HG03558 (cell line): Measurements from ENCODE around the gene NME3.

Experiments
- ATAC-seq: cut with Tn5 transposase; IDR thresholded peaks from one replicate; pipeline ENCODE4 v1.9.1; 2021; ENCODE audit warnings: moderate number of reproducible peaks; ENCODE audit not compliant: unreplicated experiment; ENCODE audit errors: extremely low read depth

Gene NME3

GRCh38 chr16:1731073-1731472 lies 40.3 kb downstream of the NME3 start:
- no peak for ATAC-seq

GRCh38 chr16:1729445-1729844 lies 41.9 kb downstream of the NME3 start:
- no peak for ATAC-seq

GRCh38 chr16:1729026-1729425 lies 42.3 kb downstream of the NME3 start:
- ATAC-seq, result no peak

- no peak for ATAC-seq
Observed at GRCh38 chr16:1727651-1728624, 43.4 kb downstream of the NME3 start.

- ATAC-seq, result no peak
Observed at GRCh38 chr16:1726661-1727502, 44.5 kb downstream of the NME3 start.

GRCh38 chr16:1724491-1724890 lies 46.9 kb downstream of the NME3 start:
- ATAC-seq, result no peak

GRCh38 chr16:1723450-1724147 lies 47.7 kb downstream of the NME3 start:
- ATAC-seq, result no peak

- no peak for ATAC-seq
Observed at GRCh38 chr16:1721372-1721771, 50.0 kb downstream of the NME3 start.
